Islet precursor cell (in vitro differentiated cells): ENCODE data around the gene MTPN.

Experiments used
- DNase-seq: peaks from one replicate; pipeline ENCODE4 v3.0.0-alpha.2; 2018

Gene MTPN

DNA sequence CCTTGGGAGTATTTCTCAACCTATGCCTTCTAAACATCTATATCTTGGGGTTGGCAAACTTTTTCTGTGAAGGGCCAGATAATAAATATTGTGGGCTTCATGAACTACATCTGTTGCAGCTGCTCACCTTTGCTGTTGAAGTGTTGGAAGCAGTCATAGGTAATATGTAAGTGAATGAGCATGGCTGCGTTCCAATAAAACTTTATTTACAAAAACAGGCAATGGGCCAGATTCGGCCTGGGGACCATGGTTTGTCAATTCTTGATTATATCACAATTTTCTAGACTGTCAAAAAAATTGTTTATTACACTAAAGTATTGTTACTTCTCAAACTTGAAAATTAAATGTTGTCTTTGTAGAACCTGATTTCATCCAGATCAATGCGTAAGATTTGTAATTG lies 54.9 kb downstream of the MTPN start:
- DNase-seq, result no peak

GRCh38 chr7:135920478-135920877 lies 56.7 kb downstream of the MTPN start:
- DNase-seq, result no peak

DNA sequence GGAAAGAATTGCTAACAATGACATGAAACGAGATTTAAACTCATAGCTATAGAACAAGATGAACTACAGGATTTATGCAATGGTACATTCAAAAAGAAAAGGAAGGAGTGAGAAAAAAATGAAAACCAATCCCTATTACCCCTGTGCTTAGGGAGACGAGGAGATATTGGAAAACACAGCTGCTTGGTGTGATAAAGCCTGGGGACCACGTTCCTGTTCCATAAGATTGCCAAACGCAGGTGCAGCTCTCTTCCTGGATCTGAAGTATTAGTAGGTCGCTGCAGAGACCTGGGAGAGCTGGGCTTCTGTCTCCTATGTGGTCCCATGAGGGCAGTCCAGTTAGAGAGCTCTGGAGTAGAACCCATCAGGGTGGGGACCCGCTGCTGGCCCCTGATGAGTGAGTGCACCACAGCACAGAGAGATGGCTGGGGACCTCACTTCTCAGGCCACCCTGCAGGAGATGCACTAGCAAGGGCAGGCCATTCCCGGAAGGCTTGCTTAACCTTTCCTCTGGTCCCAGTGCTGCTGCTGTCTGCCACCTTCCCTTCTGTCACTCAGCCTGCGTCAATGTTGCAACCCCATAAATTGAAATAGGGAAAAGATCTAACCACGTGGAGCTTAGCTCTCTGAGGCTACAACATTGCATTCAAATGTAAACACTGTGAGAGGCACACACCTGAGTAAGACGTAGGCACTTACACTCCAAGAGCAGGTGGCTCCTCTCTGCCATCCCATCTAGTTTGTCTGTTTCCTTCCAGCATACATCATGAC lies 57.9 kb downstream of the MTPN start:
- DNase-seq, result no peak

- no peak for DNase-seq
Measured at GRCh38 chr7:135918134-135918533, 59.0 kb downstream of the MTPN start.

- DNase-seq, result no peak
Measured at GRCh38 chr7:135917721-135918120, 59.4 kb downstream of the MTPN start.

DNA sequence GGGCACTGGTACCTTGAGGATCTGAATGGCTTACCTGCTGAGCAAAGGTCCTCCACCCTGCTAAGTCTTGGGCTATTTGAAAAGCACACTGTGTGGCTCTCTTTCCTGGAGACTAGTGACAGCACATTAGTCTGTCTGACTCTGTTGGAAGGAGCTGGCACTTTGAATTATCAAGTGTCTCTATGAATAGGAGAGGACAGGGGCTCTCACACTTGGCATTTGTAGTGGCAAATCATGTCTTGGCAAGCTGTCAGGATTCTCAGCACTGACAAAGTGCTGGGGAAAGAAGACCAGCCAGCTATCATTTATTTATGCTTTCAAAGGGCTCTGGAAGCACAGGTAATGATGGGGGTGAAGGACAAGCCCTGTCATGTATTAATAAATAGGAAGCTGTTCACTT lies 62.8 kb downstream of the MTPN start:
- no peak for DNase-seq

GRCh38 chr7:135913404-135913803 lies 63.8 kb downstream of the MTPN start:
- DNase-seq, result no peak

DNA sequence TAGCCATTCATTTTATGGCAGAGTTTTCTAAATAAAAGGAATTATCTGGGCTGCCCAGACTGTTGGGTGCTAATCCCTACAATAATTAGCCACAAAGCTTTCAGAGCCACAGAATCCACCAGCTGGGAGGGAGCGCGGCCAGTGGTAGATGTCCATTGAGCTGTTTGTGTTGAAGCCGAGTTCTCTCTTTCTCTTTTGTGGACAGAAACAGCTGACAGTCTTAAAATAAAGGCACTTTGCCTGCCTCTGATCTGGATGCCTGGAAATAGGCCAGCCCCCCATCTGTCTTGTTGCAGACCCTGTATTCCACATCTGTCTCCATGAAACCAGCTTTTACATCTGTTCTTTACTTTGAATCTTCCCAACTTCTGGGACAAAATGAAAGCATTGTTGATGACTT lies 66.1 kb downstream of the MTPN start:
- no peak for DNase-seq

DNA sequence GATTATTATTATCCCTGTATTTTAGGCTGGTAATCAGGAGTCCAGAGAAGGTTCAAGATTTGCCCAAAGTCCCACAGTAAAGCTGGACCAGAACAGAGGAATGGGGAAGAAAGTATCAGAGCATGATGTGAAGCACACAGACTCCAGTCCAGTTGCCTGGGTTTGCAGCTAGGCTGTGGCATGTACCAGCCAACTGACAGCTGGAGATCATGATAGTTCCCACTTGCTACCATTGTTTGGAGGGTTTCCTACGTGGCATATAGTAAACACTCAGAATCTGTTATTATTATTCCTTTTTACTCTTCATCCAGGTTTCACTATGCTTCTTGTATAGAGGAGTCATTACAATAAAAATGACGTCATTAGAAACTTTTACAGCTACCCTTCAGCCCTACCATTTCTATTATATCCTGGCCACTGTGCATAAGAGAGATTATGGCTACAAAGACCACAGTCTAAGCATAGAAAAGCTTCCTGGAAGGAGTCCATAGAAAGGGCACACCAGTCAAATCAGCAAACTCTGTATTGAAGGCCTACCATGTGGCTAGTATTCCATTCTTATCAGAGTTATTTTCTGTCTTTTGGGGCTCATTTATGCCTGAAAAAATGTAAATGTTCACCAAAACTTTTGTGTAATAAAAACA lies 66.6 kb downstream of the MTPN start:
- no peak for DNase-seq

GRCh38 chr7:135905858-135906257 lies 71.3 kb downstream of the MTPN start:
- DNase-seq, result no peak

DNA sequence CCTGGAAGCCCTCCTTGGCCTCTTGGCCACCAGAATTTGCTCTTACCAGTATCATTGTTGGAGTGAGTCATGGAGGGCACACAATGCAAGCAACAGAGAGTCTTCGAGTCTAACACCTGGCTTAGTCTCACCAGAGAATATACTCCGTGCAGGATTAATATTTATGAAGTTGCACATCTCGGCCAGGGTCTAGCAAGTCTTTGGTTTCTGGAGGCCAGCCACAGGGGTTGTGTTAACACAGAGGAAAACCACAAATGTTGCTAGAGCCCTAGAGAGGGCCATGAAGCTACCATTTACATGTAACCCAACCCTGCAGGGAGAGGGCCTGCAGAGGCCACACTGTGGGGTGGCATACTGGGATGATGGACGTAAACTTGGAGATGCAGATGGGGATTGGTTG lies 71.8 kb downstream of the MTPN start:
- no peak for DNase-seq

DNA sequence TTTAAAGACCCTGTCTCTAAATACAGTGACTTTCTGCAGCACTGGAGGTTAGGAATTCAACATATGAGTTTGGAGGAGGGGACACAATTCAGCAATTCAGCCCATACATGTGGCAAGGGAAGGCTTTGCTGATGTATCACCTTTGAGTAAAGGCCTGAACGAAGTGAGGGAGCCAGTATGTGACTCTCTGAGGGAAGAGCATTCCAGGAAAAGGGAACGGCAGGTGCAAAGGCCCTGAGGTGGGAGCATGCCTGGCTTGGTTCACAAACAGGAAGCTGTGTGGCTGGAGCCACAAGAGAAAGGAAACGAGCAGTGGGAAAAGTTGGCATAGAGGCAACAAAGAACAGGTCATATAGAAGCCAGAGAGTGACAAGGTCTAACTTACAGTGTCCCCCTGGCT lies 72.9 kb downstream of the MTPN start:
- no peak for DNase-seq

GRCh38 chr7:135901585-135902540 lies 75.3 kb downstream of the MTPN start:
- no peak for DNase-seq

GRCh38 chr7:135900065-135900546 lies 77.1 kb downstream of the MTPN start:
- DNase-seq, result no peak

GRCh38 chr7:135899458-135900064 lies 77.6 kb downstream of the MTPN start:
- no peak for DNase-seq

- no peak for DNase-seq
Measured at GRCh38 chr7:135898226-135898625, 78.9 kb downstream of the MTPN start.

DNA sequence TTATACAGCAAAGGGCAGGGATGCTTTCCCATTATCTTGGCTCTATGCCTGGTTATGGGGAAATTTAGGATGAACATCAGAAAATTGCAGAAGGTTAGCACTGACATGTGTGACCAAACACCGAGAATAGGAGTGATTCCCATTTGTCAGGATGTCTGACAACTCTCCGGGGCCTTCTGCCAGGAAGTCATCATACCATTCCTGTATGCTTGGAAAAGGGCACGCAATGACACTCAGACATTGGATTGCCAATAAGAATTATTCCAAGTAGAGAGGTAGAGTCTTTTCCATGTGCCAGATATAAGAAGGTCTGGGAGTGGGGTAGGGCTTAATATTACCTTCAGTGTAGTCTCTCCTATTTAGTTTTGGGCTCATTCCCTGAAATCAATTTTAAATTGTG lies 82.3 kb downstream of the MTPN start:
- DNase-seq, result no peak

DNA sequence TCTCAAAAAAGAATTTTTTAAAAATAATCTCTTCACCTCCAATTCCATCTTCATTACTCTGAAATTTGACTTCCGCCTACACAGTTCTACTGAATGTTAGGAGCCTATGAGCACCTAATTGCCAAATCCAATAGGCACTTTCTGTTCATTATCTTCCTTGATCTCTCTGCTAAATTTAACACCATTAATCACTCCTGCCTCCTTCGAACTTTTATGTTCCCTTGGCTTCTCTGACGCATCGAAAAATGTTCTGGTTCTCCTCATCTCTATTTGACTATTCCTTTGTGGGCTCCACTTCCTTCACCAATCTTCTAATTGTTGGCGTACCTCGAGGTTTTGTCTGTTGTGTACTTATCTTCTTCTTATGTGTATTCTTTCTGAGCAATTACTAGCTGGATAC lies 87.3 kb downstream of the MTPN start:
- DNase-seq, result no peak

DNA sequence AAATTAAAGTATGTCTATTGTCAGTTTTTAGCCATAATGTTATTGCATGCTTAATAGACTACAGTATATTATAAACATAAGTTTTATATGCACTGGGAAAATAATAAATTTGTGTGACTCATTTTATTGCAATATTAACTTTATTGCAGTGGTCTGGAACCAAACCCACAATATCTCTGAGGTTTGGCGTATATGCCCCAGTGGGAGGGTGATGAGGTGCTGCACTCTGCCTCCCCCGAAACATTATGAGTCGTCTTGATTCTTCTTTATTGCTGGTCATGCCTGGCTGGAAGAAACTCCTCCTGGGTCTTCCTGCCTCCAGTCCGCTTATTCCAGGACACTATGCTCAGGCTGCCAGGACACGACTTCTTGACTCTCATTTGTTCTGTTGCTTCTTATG lies 88.4 kb downstream of the MTPN start:
- no peak for DNase-seq

- DNase-seq, result no peak
Measured at GRCh38 chr7:135886345-135887132, 90.6 kb downstream of the MTPN start.

GRCh38 chr7:135884495-135885232 lies 92.5 kb downstream of the MTPN start:
- DNase-seq, result no peak
